WTC11 (cell line): ENCODE data around the gene CENPQ. TPM values are rescaled to one million over a fixed set of nuclear protein-coding genes. Genes with fewer than 3 reads are reported as not detected.

Experiments used
- ATAC-seq: fragments of 200-7000 bp; cut with Tn5 transposase; 2 replicates; pipeline ENCODE4 v1.10.0; 2021; ENCODE audit warnings: mild to moderate bottlenecking, moderate library complexity
- CTCF ChIA-PET: fragments of 300-600 bp; sonication (Branson Sonifier 250); formaldehyde crosslinking; loops from one replicate; lab custom pipeline; 2021; ENCODE audit warnings: antibody characterized with exemption; lab: Charles Lee
- POLR2A ChIA-PET: fragments of 350-600 bp; sonication (Branson Sonifier 250); formaldehyde crosslinking; loops from one replicate; lab custom pipeline; 2021; ENCODE audit warnings: antibody characterized with exemption; lab: Charles Lee
- DNase-seq: peaks from one replicate; pipeline ENCODE4 v3.0.0; 2021; ENCODE audit warnings: low spot score
- H3K27ac Mint-ChIP-seq: 2 replicates; pipeline ENCODE4 v1.8.0; 2021; ENCODE audit warnings: mixed read lengths
- H3K27me3 Mint-ChIP-seq: 2 replicates; pipeline ENCODE4 v1.8.0; 2021; ENCODE audit warnings: low read depth, mild to moderate bottlenecking, moderate library complexity, mixed read lengths
- H3K36me3 Mint-ChIP-seq: 2 replicates; pipeline ENCODE4 v1.8.0; 2021; ENCODE audit warnings: mixed read lengths
- H3K4me1 Mint-ChIP-seq: 2 replicates; pipeline ENCODE4 v1.8.0; 2022; ENCODE audit warnings: mixed read lengths
- H3K4me3 Mint-ChIP-seq: 2 replicates; pipeline ENCODE4 v1.8.0; 2021; ENCODE audit warnings: mild to moderate bottlenecking, moderate library complexity, mixed read lengths
- H3K9me3 Mint-ChIP-seq: 2 replicates; pipeline ENCODE4 v1.8.0; 2021; ENCODE audit warnings: mixed read lengths
- AFF4 ChIP-seq: sonication (generic); formaldehyde crosslinking; IDR thresholded peaks from 2 replicates; pipeline ENCODE4 v1.8.1; 2023; ENCODE audit warnings: mild to moderate bottlenecking, missing genetic modification reagents, borderline replicate concordance
- ATF2 ChIP-seq: sonication (generic); formaldehyde crosslinking; IDR thresholded peaks from 2 replicates; pipeline ENCODE4 v1.8.1; 2022; ENCODE audit warnings: low read depth, missing genetic modification reagents, borderline replicate concordance
- ATF3 ChIP-seq: sonication (generic); formaldehyde crosslinking; conservative IDR thresholded peaks from 2 replicates; pipeline ENCODE4 v1.8.1; 2022; ENCODE audit warnings: mild to moderate bottlenecking, missing genetic modification reagents
- CREM ChIP-seq: sonication (generic); formaldehyde crosslinking; IDR thresholded peaks from 2 replicates; pipeline ENCODE4 v1.8.1; 2022; ENCODE audit warnings: mild to moderate bottlenecking, missing genetic modification reagents, moderate library complexity
- ELF4 ChIP-seq: sonication (generic); formaldehyde crosslinking; IDR thresholded peaks from 2 replicates; pipeline ENCODE4 v1.8.1; 2022; ENCODE audit warnings: low read depth, mild to moderate bottlenecking, moderate library complexity, missing genetic modification reagents
- FOXP1 ChIP-seq: sonication (generic); formaldehyde crosslinking; IDR thresholded peaks from 2 replicates; pipeline ENCODE4 v1.8.0; 2022; ENCODE audit warnings: missing genetic modification reagents, mild to moderate bottlenecking, moderate library complexity, borderline replicate concordance
- GABPB1 ChIP-seq: sonication (generic); formaldehyde crosslinking; IDR thresholded peaks from 2 replicates; pipeline ENCODE4 v1.8.1; 2023; ENCODE audit warnings: mild to moderate bottlenecking, missing genetic modification reagents
- IRF2 ChIP-seq: sonication (generic); formaldehyde crosslinking; IDR thresholded peaks from 2 replicates; pipeline ENCODE4 v1.8.0; 2022; ENCODE audit warnings: low read depth, missing genetic modification reagents, borderline replicate concordance
- MXD4 ChIP-seq: fragments of 250-450 bp; sonication (Bioruptor Pico); IDR thresholded peaks from 2 replicates; pipeline ENCODE4 v1.8.0; 2021; ENCODE audit warnings: mild to moderate bottlenecking, moderate library complexity, borderline replicate concordance
- NR2C2 ChIP-seq: sonication (generic); formaldehyde crosslinking; IDR thresholded peaks from 2 replicates; pipeline ENCODE4 v1.8.0; 2022; ENCODE audit warnings: mild to moderate bottlenecking, missing genetic modification reagents
- PRDM15 ChIP-seq: sonication (generic); formaldehyde crosslinking; IDR thresholded peaks from 2 replicates; pipeline ENCODE4 v1.8.0; 2022; ENCODE audit warnings: missing genetic modification reagents
- PREB ChIP-seq: sonication (generic); formaldehyde crosslinking; IDR thresholded peaks from 2 replicates; pipeline ENCODE4 v1.8.1; 2022; ENCODE audit warnings: mild to moderate bottlenecking, missing genetic modification reagents, moderate library complexity, borderline replicate concordance
- PRRX2 ChIP-seq: fragments of 250-450 bp; sonication (Bioruptor Pico); IDR thresholded peaks from 2 replicates; pipeline ENCODE4 v1.8.0; 2021; ENCODE audit warnings: mild to moderate bottlenecking
- RELA ChIP-seq: sonication (generic); formaldehyde crosslinking; IDR thresholded peaks from 2 replicates; pipeline ENCODE4 v1.8.1; 2022; ENCODE audit warnings: missing genetic modification reagents, mild to moderate bottlenecking, borderline replicate concordance
- SMAD3 ChIP-seq: sonication (generic); formaldehyde crosslinking; IDR thresholded peaks from 2 replicates; pipeline ENCODE4 v1.8.0; 2022; ENCODE audit warnings: missing genetic modification reagents, mild to moderate bottlenecking, borderline replicate concordance
- ZNF121 ChIP-seq: sonication (generic); formaldehyde crosslinking; IDR thresholded peaks from 2 replicates; pipeline ENCODE4 v1.8.0; 2023; ENCODE audit warnings: missing genetic modification reagents
- ZNF263 ChIP-seq: sonication (generic); formaldehyde crosslinking; IDR thresholded peaks from 2 replicates; pipeline ENCODE4 v1.8.1; 2022; ENCODE audit warnings: low read depth, mild to moderate bottlenecking, moderate library complexity, missing genetic modification reagents
- ZNF281 ChIP-seq: sonication (generic); formaldehyde crosslinking; IDR thresholded peaks from 2 replicates; pipeline ENCODE4 v1.8.0; 2023; ENCODE audit warnings: mild to moderate bottlenecking, missing genetic modification reagents
- ZNF416 ChIP-seq: fragments of 250-450 bp; sonication (Bioruptor Pico); IDR thresholded peaks from 2 replicates; pipeline ENCODE4 v1.9.0; 2021; ENCODE audit warnings: mild to moderate bottlenecking, inconsistent platforms
- ZNF423 ChIP-seq: fragments of 250-450 bp; sonication (Bioruptor Pico); IDR thresholded peaks from 2 replicates; pipeline ENCODE4 v2.1.2; 2022; ENCODE audit warnings: mild to moderate bottlenecking, moderate library complexity
- total RNA-seq: library from RNA; stranded (reverse); gene quantifications from 3 replicates; pipeline ENCODE4 v1.2.3, GENCODE V29; 2021

CENPQ gene
- total RNA-seq, 1 experiment from 2014 or later: 14.2 TPM

- no peaks in the 10 kb centered on the region for H3K27me3 Mint-ChIP-seq
- POLR2A ChIA-PET: no interaction called here
- peaks cover 5% of the 10 kb centered on the region for H3K4me1 Mint-ChIP-seq
- no peak for DNase-seq
- no peak overlapping the region for H3K4me3 Mint-ChIP-seq
- peaks cover 10% of the 10 kb centered on the region for H3K9me3 Mint-ChIP-seq
- CTCF ChIA-PET: no interaction called here
- H3K36me3 Mint-ChIP-seq: no peaks in the 10 kb centered on the region
- no peak overlapping the region for H3K27ac Mint-ChIP-seq
- no peak for TF ChIP-seq AFF4 (CRISPR knock-in tag)
- no peak for TF ChIP-seq PRRX2 (CRISPR knock-in tag)
- no peak for TF ChIP-seq NR2C2 (CRISPR knock-in tag)
- no peak for TF ChIP-seq ZNF423
- no peak for TF ChIP-seq GABPB1 (CRISPR knock-in tag)
- TF ChIP-seq SMAD3: no peak
- TF ChIP-seq MXD4: no peak
- no peak for TF ChIP-seq CREM (CRISPR knock-in tag)
- TF ChIP-seq PRDM15 (CRISPR knock-in tag): no peak
- no peak for ATAC-seq
These were observed 39.4 kb upstream of the CENPQ start for GRCh38 chr6:49423817-49424216.

- Mint-ChIP-seq H3K9me3 (peaks cover 10% of the 10 kb centered on the region), H3K4me1 (no peaks in the 10 kb centered on the region)
- TF ChIP-seq ATF2 (CRISPR knock-in tag): no peak
- TF ChIP-seq ATF3 (CRISPR knock-in tag): no peak
- no peak for TF ChIP-seq FOXP1 (CRISPR knock-in tag)
- TF ChIP-seq RELA (CRISPR knock-in tag): no peak
- TF ChIP-seq ZNF416 (CRISPR knock-in tag): no peak
- no peak for TF ChIP-seq IRF2
- TF ChIP-seq, all 79 proteins: peak for 0
- no peaks in the 10 kb centered on the region for H3K27me3 Mint-ChIP-seq
- H3K4me3 Mint-ChIP-seq: no peak overlapping the region
- CTCF ChIA-PET: no interaction called here
- H3K27ac Mint-ChIP-seq: no peak overlapping the region
- POLR2A ChIA-PET: no interaction called here
- DNase-seq (no peak), ATAC-seq (no peak)
- H3K36me3 Mint-ChIP-seq: peaks cover 2% of the 10 kb centered on the region; the same call in 1 of the 2 replicates
These were observed 33.0 kb upstream of the CENPQ start for GRCh38 chr6:49430187-49430586.

- Mint-ChIP-seq H3K4me1 (no peaks in the 10 kb centered on the region), H3K36me3 (peaks cover 6% of the 10 kb centered on the region), H3K4me3 (no peak overlapping the region), H3K9me3 (peaks cover 10% of the 10 kb centered on the region), H3K27ac (no peak overlapping the region), H3K27me3 (no peaks in the 10 kb centered on the region)
- POLR2A ChIA-PET: no interaction called here
- ATAC-seq: no peak
- DNase-seq: no peak
- CTCF ChIA-PET: no interaction called here
- TF ChIP-seq PRRX2 (CRISPR knock-in tag) (no peak), ZNF121 (CRISPR knock-in tag) (no peak), ZNF281 (no peak), PREB (CRISPR knock-in tag) (no peak), ELF4 (CRISPR knock-in tag) (no peak), ZNF263 (CRISPR knock-in tag) (no peak)
These were observed 32.3 kb upstream of the CENPQ start for GRCh38 chr6:49430866-49431265.
